Esophagus squamous epithelium (tissue), 5 donors: Measurements from ENCODE around the gene STK32C. TPM values are rescaled to one million over a fixed set of nuclear protein-coding genes. Genes with fewer than 3 reads are reported as not detected.

Experiments
- DNase-seq: peaks from one replicate; lab custom pipeline; 2025; lab: John Stamatoyannopoulos, UW
- H3K27ac ChIP-seq, 4 donors: fragments of 200-600 bp; sonication (generic); one replicate each; pipeline ENCODE4 v1.5.1; 2016 to 2019; ENCODE audit warnings: mild to moderate bottlenecking in 1 of 4
- H3K27me3 ChIP-seq, 4 donors: fragments of 200-600 bp; sonication (generic); 1 replicate in 3 of 4; 2 replicates in 1 of 4; pipeline versions ENCODE4 v1.5.1 to v1.6.0; 2017 to 2021; ENCODE audit warnings: antibody characterized with exemption in 1 of 4
- H3K36me3 ChIP-seq, 3 donors: fragments of 200-600 bp; sonication (generic); one replicate each; pipeline ENCODE4 v1.5.1; 2016 to 2019
- H3K4me1 ChIP-seq, 3 donors: fragments of 200-600 bp; sonication (generic); one replicate each; pipeline ENCODE4 v1.5.1; 2017 to 2019
- H3K4me3 ChIP-seq, 4 donors: fragments of 200-600 bp; sonication (generic); 1 replicate in 3 of 4; 2 replicates in 1 of 4; pipeline ENCODE4 v1.5.1; 2016 to 2019; ENCODE audit warnings: mild to moderate bottlenecking in 2 of 4, moderate library complexity in 1 of 4
- H3K9me3 ChIP-seq, 3 donors: fragments of 200-600 bp; sonication (generic); one replicate each; pipeline ENCODE4 v1.5.1; 2016 to 2019
- CTCF ChIP-seq, 6 experiments: fragments of 450-650 bp in 4 of 6; fragments of 200-600 bp in 2 of 6; sonication (generic) in 2 of 6; IDR thresholded peaks; one replicate each; pipeline ENCODE4 v1.5.1; 2016 to 2019; ENCODE audit warnings: antibody characterized with exemption in 6 of 6, mild to moderate bottlenecking in 4 of 6, moderate library complexity in 4 of 6
- POLR2A ChIP-seq, 4 donors: fragments of 450-650 bp; IDR thresholded peaks; one replicate each; pipeline ENCODE4 v1.6.1; 2017; ENCODE audit warnings: antibody characterized with exemption in 4 of 4, mild to moderate bottlenecking in 4 of 4, moderate library complexity in 3 of 4
- WGBS, 2 donors: methylation state at CpG; one replicate each; pipeline ENCODE4 v1.1.5; 2018; 5-methylcytosine and 5-hydroxymethylcytosine counted together
- intact Hi-C: fragments of 100-400 bp; cut with DNase I; formaldehyde crosslinking; loops from one replicate; pipeline ENCODE4 v1.15.0; 2022
- total RNA-seq, 4 donors: library from RNA; depleted of rRNA; stranded (reverse); fragments of >200 nt; gene quantifications; one replicate each; pipeline ENCODE4 v1.1.0, GENCODE V29; 2016
- donor health status: DM: yes; HTN: yes; CAD: no.

Gene STK32C
- total RNA-seq, 4 donors from 2014 or later, result 2.3 to 5.5 (median 2.6) TPM

GRCh38 chr10:132332433-132332754 is 24.6 kb upstream of the STK32C start:
- no peaks in the 10 kb centered on the region for H3K9me3 ChIP-seq
- peak; percentile 47 for DNase-seq
- H3K36me3 ChIP-seq, result peaks cover 0 to 11% (median 0%) of the 10 kb centered on the region in 3 donors
- no peak for TF ChIP-seq POLR2A (IDR thresholded peaks at IDR 0.05)
- TF ChIP-seq CTCF (IDR thresholded peaks at IDR 0.05), result no peak
- intact Hi-C loops, result no loop called here
- peak overlapping the region; percentile 55 to 95 (median 85) for H3K4me3 ChIP-seq
- 1 to 40% methylated on average over 1 to 14 of the region's 16 CpGs for WGBS, 2 donors
- H3K4me1 ChIP-seq, result peaks cover 14 to 60% (median 18%) of the 10 kb centered on the region in 3 donors
- H3K27ac ChIP-seq, result peak overlapping the region; percentile 80 to 92 (median 89)
- H3K27me3 ChIP-seq, result no peaks in the 10 kb centered on the region

GRCh38 chr10:132331601-132332432 is 24.1 kb upstream of the STK32C start, which contains the start of gene LRRC27:
LRRC27 (plus strand) TSS chr10:132332193; CDS start chr10:132333525, 1,332 bp downstream.
- Histone ChIP-seq H3K27ac (peak within 1 kb of the TSS; percentile 80 to 92 (median 89)), H3K4me1 (peaks cover 14 to 60% (median 18%) of the 10 kb centered on the region in 3 donors), H3K4me3 (peak within 1 kb of the TSS; percentile 55 to 95 (median 85)), H3K9me3 (no peaks in the 10 kb centered on the region), H3K36me3 (peaks cover 0 to 16% (median 0%) of the 10 kb centered on the region in 3 donors), H3K27me3 (no peaks in the 10 kb centered on the region)
- 0% methylated on average over 2 to 7 of the region's 89 CpGs for WGBS, 2 donors
- intact Hi-C loops, result no loop called here
- peak; percentile 89 for DNase-seq
- TF ChIP-seq CTCF (IDR thresholded peaks at IDR 0.05) (peak in 1 of 6 experiments; percentile 29), POLR2A (IDR thresholded peaks at IDR 0.05) (peak in 3 of 4 donors; percentile 32 to 66 (median 58))

GRCh38 chr10:132330486-132330833 is 22.7 kb upstream of the STK32C start:
- no peak for DNase-seq
- no peaks in the 10 kb centered on the region for H3K27me3 ChIP-seq
- TF ChIP-seq CTCF (IDR thresholded peaks at IDR 0.05) (no peak), POLR2A (IDR thresholded peaks at IDR 0.05) (no peak)

GRCh38 chr10:132329565-132330485 is 22.1 kb upstream of the STK32C start:
- H3K27me3 ChIP-seq, result no peaks in the 10 kb centered on the region

More at GRCh38 chr10:132330486-132330833, 22.7 kb upstream of the STK32C start:
- intact Hi-C loops, result no loop called here
- Histone ChIP-seq H3K4me1 (peaks cover 14 to 54% (median 18%) of the 10 kb centered on the region in 3 donors), H3K4me3 (peak overlapping the region; percentile 55 to 95 (median 85)), H3K36me3 (peaks cover 0 to 17% (median 0%) of the 10 kb centered on the region in 3 donors), H3K9me3 (no peaks in the 10 kb centered on the region), H3K27ac (peak overlapping the region; percentile 43 to 92 (median 68))
- 80 to 87% methylated on average over 8 of the region's 8 CpGs for WGBS, 2 donors

More at GRCh38 chr10:132329565-132330485, 22.1 kb upstream of the STK32C start:
- TF ChIP-seq CTCF (IDR thresholded peaks at IDR 0.05) (no peak), POLR2A (IDR thresholded peaks at IDR 0.05) (no peak)
- no peak for DNase-seq
- Histone ChIP-seq H3K36me3 (peaks cover 0 to 23% (median 0%) of the 10 kb centered on the region in 3 donors), H3K4me3 (peak overlapping the region in 3 of 4 donors; percentile 16 to 95 (median 77)), H3K4me1 (peaks cover 14 to 54% (median 18%) of the 10 kb centered on the region in 3 donors), H3K9me3 (no peaks in the 10 kb centered on the region), H3K27ac (peak overlapping the region; percentile 22 to 88 (median 46))
- intact Hi-C loops, result no loop called here
- 43 to 47% methylated on average over 23 of the region's 23 CpGs for WGBS, 2 donors
